Measurements from ENCODE around the gene NEGR1. TPM values are rescaled to one million over a fixed set of nuclear protein-coding genes. Genes with fewer than 3 reads are reported as not detected.

Gene NEGR1
- total RNA-seq, 1 donor from 2014 or later = 7.6 TPM

GRCh38 chr1:71542155-71542554 lies 740.2 kb downstream of the NEGR1 start:
- Mint-ChIP-seq H3K36me3 (ENCODE audit: unreplicated experiment) (no peaks in the 10 kb centered on the region), H3K27me3 (ENCODE audit: unreplicated experiment) (no peaks in the 10 kb centered on the region), H3K4me3 (ENCODE audit: unreplicated experiment) (no peak overlapping the region), H3K4me1 (ENCODE audit: unreplicated experiment) (no peaks in the 10 kb centered on the region), H3K9me3 (ENCODE audit: unreplicated experiment) (no peaks in the 10 kb centered on the region), H3K27ac (ENCODE audit: unreplicated experiment) (no peak overlapping the region)
- no peak for DNase-seq (ENCODE audit: extremely low spot score, unreplicated experiment)
- no peak for TF ChIP-seq CTCF (IDR thresholded peaks at IDR 0.05)

GRCh38 chr1:71533950-71534349 lies 748.4 kb downstream of the NEGR1 start:
- Mint-ChIP-seq H3K4me3 (ENCODE audit: unreplicated experiment) (no peak overlapping the region), H3K4me1 (ENCODE audit: unreplicated experiment) (no peaks in the 10 kb centered on the region), H3K27me3 (ENCODE audit: unreplicated experiment) (no peaks in the 10 kb centered on the region), H3K9me3 (ENCODE audit: unreplicated experiment) (no peaks in the 10 kb centered on the region), H3K36me3 (ENCODE audit: unreplicated experiment) (no peaks in the 10 kb centered on the region), H3K27ac (ENCODE audit: unreplicated experiment) (no peak overlapping the region)
- no peak for TF ChIP-seq CTCF (IDR thresholded peaks at IDR 0.05)
- DNase-seq (ENCODE audit: extremely low spot score, unreplicated experiment) = no peak

GRCh38 chr1:71532343-71532742 lies 750.0 kb downstream of the NEGR1 start:
- no peak for DNase-seq (ENCODE audit: extremely low spot score, unreplicated experiment)
- Mint-ChIP-seq H3K4me3 (ENCODE audit: unreplicated experiment) (no peak overlapping the region), H3K9me3 (ENCODE audit: unreplicated experiment) (no peaks in the 10 kb centered on the region), H3K27me3 (ENCODE audit: unreplicated experiment) (peaks cover 2% of the 10 kb centered on the region), H3K4me1 (ENCODE audit: unreplicated experiment) (no peaks in the 10 kb centered on the region), H3K27ac (ENCODE audit: unreplicated experiment) (no peak overlapping the region), H3K36me3 (ENCODE audit: unreplicated experiment) (no peaks in the 10 kb centered on the region)
- no peak for TF ChIP-seq CTCF (IDR thresholded peaks at IDR 0.05)

- no peak for DNase-seq (ENCODE audit: extremely low spot score, unreplicated experiment)
- no peak for TF ChIP-seq CTCF (IDR thresholded peaks at IDR 0.05)
- no peaks in the 10 kb centered on the region for H3K4me1 Mint-ChIP-seq (ENCODE audit: unreplicated experiment)
- H3K9me3 Mint-ChIP-seq (ENCODE audit: unreplicated experiment) = no peaks in the 10 kb centered on the region
- peaks cover 11% of the 10 kb centered on the region for H3K27me3 Mint-ChIP-seq (ENCODE audit: unreplicated experiment)
- no peaks in the 10 kb centered on the region for H3K36me3 Mint-ChIP-seq (ENCODE audit: unreplicated experiment)
- H3K27ac Mint-ChIP-seq (ENCODE audit: unreplicated experiment) = no peak overlapping the region
- no peak overlapping the region for H3K4me3 Mint-ChIP-seq (ENCODE audit: unreplicated experiment)
Observed at GRCh38 chr1:71526824-71527223, 755.5 kb downstream of the NEGR1 start.

- H3K9me3 Mint-ChIP-seq (ENCODE audit: unreplicated experiment) = no peaks in the 10 kb centered on the region
Observed at GRCh38 chr1:71522721-71523120, 759.6 kb downstream of the NEGR1 start.

More at GRCh38 chr1:71522721-71523120, 759.6 kb downstream of the NEGR1 start:
- Mint-ChIP-seq H3K36me3 (ENCODE audit: unreplicated experiment) (no peaks in the 10 kb centered on the region), H3K4me3 (ENCODE audit: unreplicated experiment) (no peak overlapping the region), H3K27ac (ENCODE audit: unreplicated experiment) (no peak overlapping the region), H3K27me3 (ENCODE audit: unreplicated experiment) (peaks cover 11% of the 10 kb centered on the region), H3K4me1 (ENCODE audit: unreplicated experiment) (no peaks in the 10 kb centered on the region)
- no peak for TF ChIP-seq CTCF (IDR thresholded peaks at IDR 0.05)
- no peak for DNase-seq (ENCODE audit: extremely low spot score, unreplicated experiment)
